ENCODE data around the gene SH3PXD2B. TPM values are rescaled to one million over a fixed set of nuclear protein-coding genes. Genes with fewer than 3 reads are reported as not detected.
"Not testable (repeated sequence)": the region's sequence is repeated elsewhere in the genome, so short reads cannot be mapped to it uniquely, and the experiment has no call there.

Gene SH3PXD2B
- polyA plus RNA-seq, 3 donors: 0.19 to 0.77 (median 0.31) TPM

GRCh38 chr5:172479034-172479783 lies 24.9 kb upstream of the SH3PXD2B start:
- intact Hi-C loops (cut with micrococcal nuclease): loop anchor here (2.0 to 10.0 kb wide), 3 partner anchors 218 to 446 kb away; no protein-coding TSS in a partner anchor

DNA sequence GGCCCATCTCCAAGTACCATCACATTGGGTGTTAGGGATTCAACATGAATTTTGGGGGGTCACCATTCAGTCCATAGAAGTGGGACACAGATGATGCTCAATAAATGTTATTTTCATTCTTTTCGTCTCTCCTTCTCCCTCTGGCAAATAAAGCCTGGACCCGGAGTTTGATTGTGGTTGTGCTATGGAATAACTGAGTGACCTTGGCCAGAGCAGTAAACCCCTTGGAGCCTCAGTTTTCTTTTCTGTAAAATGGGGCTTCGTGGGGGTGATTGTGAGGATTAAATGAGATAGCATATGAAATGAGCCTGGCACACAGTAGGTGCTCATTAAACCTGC lies 24.3 kb upstream of the SH3PXD2B start:
- H3K36me3 ChIP-seq (replicated peaks in 1 of 2; ENCODE audit: control insufficient read depth in 1 of 2, insufficient read depth in 2 of 2, low read length in 2 of 2); H3K27ac Mint-ChIP-seq; DNase-seq; H3K27me3 Mint-ChIP-seq (ENCODE audit: low read depth in 3 of 3); H3K9ac ChIP-seq (ENCODE audit: insufficient read depth, low read length, poor library complexity, severe bottlenecking); H4K20me1 ChIP-seq (ENCODE audit: insufficient read depth, low read length); H3K27ac ChIP-seq (ENCODE audit: low read depth in 1 of 2, low read length in 2 of 2); H3K27me3 ChIP-seq (ENCODE audit: control insufficient read depth in 2 of 2, insufficient read depth in 2 of 2, low read length in 2 of 2); H3K9me3 ChIP-seq (replicated peaks in 1 of 2; ENCODE audit: control insufficient read depth in 1 of 2, insufficient read depth in 1 of 2, low read length in 2 of 2); H3K4me3 ChIP-seq (replicated peaks in 1 of 3; ENCODE audit: low read depth in 2 of 3, low read length in 3 of 3); H3K4me1 Mint-ChIP-seq; H3K36me3 Mint-ChIP-seq; H2AFZ ChIP-seq (ENCODE audit: insufficient read depth, low read depth, low read length, poor library complexity, severe bottlenecking); H3K4me1 ChIP-seq (ENCODE audit: control insufficient read depth in 1 of 2, insufficient read depth in 2 of 2, low read length in 2 of 2); H3K79me2 ChIP-seq (ENCODE audit: insufficient read depth, low read length); H3K4me3 Mint-ChIP-seq; H3K9me3 Mint-ChIP-seq; H3K4me2 ChIP-seq (replicated peaks; ENCODE audit: extremely low read depth, low read length, poor library complexity, severe bottlenecking): not testable (repeated sequence)
- no CpG with 5 or more reads among the region's 3 CpGs for WGBS (ENCODE audit: insufficient coverage)
- intact Hi-C loops (cut with micrococcal nuclease): loop anchor here (2.0 to 10.0 kb wide), 3 partner anchors 218 to 446 kb away; no protein-coding TSS in a partner anchor

More at GRCh38 chr5:172479034-172479783, 24.9 kb upstream of the SH3PXD2B start:
- 52% methylated on average over 19 of the region's 21 CpGs for WGBS (ENCODE audit: insufficient coverage)
- H3K4me1 Mint-ChIP-seq: peaks cover 2% of the 10 kb centered on the region
- H3K36me3 Mint-ChIP-seq: no peaks in the 10 kb centered on the region
- TF ChIP-seq, protein P1, sequence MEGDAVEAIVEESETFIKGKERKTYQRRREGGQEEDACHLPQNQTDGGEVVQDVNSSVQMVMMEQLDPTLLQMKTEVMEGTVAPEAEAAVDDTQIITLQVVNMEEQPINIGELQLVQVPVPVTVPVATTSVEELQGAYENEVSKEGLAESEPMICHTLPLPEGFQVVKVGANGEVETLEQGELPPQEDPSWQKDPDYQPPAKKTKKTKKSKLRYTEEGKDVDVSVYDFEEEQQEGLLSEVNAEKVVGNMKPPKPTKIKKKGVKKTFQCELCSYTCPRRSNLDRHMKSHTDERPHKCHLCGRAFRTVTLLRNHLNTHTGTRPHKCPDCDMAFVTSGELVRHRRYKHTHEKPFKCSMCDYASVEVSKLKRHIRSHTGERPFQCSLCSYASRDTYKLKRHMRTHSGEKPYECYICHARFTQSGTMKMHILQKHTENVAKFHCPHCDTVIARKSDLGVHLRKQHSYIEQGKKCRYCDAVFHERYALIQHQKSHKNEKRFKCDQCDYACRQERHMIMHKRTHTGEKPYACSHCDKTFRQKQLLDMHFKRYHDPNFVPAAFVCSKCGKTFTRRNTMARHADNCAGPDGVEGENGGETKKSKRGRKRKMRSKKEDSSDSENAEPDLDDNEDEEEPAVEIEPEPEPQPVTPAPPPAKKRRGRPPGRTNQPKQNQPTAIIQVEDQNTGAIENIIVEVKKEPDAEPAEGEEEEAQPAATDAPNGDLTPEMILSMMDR (IDR thresholded peaks at IDR 0.05): peak; percentile 81
- peaks cover 2 to 8% (median 6%) of the 10 kb centered on the region in 3 donors for H3K27me3 Mint-ChIP-seq (ENCODE audit: low read depth in 3 of 3)
- peak; percentile 66 to 79 (median 77) for DNase-seq
- Histone ChIP-seq H3K36me3 (replicated peaks in 1 of 2; ENCODE audit: control insufficient read depth in 1 of 2, insufficient read depth in 2 of 2, low read length in 2 of 2) (no peaks in the 10 kb centered on the region), H3K4me1 (ENCODE audit: control insufficient read depth in 1 of 2, insufficient read depth in 2 of 2, low read length in 2 of 2) (no peaks in the 10 kb centered on the region), H3K4me2 (replicated peaks; ENCODE audit: extremely low read depth, low read length, poor library complexity, severe bottlenecking) (no peak overlapping the region), H3K27ac (ENCODE audit: low read depth in 1 of 2, low read length in 2 of 2) (no peak overlapping the region), H3K79me2 (ENCODE audit: insufficient read depth, low read length) (no peaks in the 10 kb centered on the region), H3K9ac (ENCODE audit: insufficient read depth, low read length, poor library complexity, severe bottlenecking) (no peak overlapping the region), H3K27me3 (ENCODE audit: control insufficient read depth in 2 of 2, insufficient read depth in 2 of 2, low read length in 2 of 2) (no peaks in the 10 kb centered on the region), H3K9me3 (replicated peaks in 1 of 2; ENCODE audit: control insufficient read depth in 1 of 2, insufficient read depth in 1 of 2, low read length in 2 of 2) (no peaks in the 10 kb centered on the region), H4K20me1 (ENCODE audit: insufficient read depth, low read length) (no peaks in the 10 kb centered on the region), H2AFZ (ENCODE audit: insufficient read depth, low read depth, low read length, poor library complexity, severe bottlenecking) (peak overlapping the region; percentile 41), H3K4me3 (replicated peaks in 1 of 3; ENCODE audit: low read depth in 2 of 3, low read length in 3 of 3) (no peak overlapping the region)
- peaks cover 0 to 3% (median 0%) of the 10 kb centered on the region in 7 donors for H3K9me3 Mint-ChIP-seq
- no peak overlapping the region for H3K27ac Mint-ChIP-seq
- no peak overlapping the region for H3K4me3 Mint-ChIP-seq

All from CD14-positive monocyte (primary cell).